GM23248 (cell line): ENCODE results near the gene ADGRD1. TPM values are rescaled to one million over a fixed set of nuclear protein-coding genes. Genes with fewer than 3 reads are reported as not detected.
"Not testable (repeated sequence)": the region's sequence is repeated elsewhere in the genome, so short reads cannot be mapped to it uniquely, and the experiment has no call there.

Source experiments
- DNase-seq: peaks from one replicate; pipeline ENCODE4 v3.0.0-alpha.2; 2015
- H2AFZ ChIP-seq: fragments of 200-600 bp; sonication (generic); 2 replicates; pipeline ENCODE4 v1.6.1; 2016; ENCODE audit warnings: antibody characterized with exemption
- H3F3A ChIP-seq: fragments of 200-600 bp; sonication (generic); 2 replicates; pipeline ENCODE4 v1.6.1; 2016; ENCODE audit warnings: mild to moderate bottlenecking, antibody characterized with exemption, mixed run types; ENCODE audit not compliant: insufficient read depth
- H3K27ac ChIP-seq: fragments of 200-600 bp; sonication (generic); 2 replicates; pipeline ENCODE4 v1.5.1; 2016; ENCODE audit warnings: mild to moderate bottlenecking
- H3K27me3 ChIP-seq: fragments of 200-600 bp; sonication (generic); replicated peaks from 2 replicates; pipeline ENCODE4 v1.6.1; 2016; ENCODE audit warnings: mild to moderate bottlenecking; ENCODE audit not compliant: insufficient read depth
- H3K36me3 ChIP-seq: fragments of 200-600 bp; sonication (generic); 2 replicates; pipeline ENCODE4 v1.6.1; 2016; ENCODE audit warnings: low read depth, mild to moderate bottlenecking
- H3K4me1 ChIP-seq: fragments of 200-600 bp; sonication (generic); 2 replicates; pipeline ENCODE4 v1.6.1; 2016; ENCODE audit warnings: mild to moderate bottlenecking; ENCODE audit not compliant: insufficient read depth
- H3K4me2 ChIP-seq: fragments of 200-600 bp; sonication (generic); one replicate; pipeline ENCODE4 v1.6.1; 2016; ENCODE audit warnings: mild to moderate bottlenecking; ENCODE audit not compliant: unreplicated experiment
- H3K4me3 ChIP-seq: fragments of 200-600 bp; sonication (generic); 2 replicates; pipeline ENCODE4 v1.5.1; 2016; ENCODE audit warnings: mild to moderate bottlenecking
- H3K79me2 ChIP-seq: fragments of 200-600 bp; sonication (generic); 2 replicates; pipeline ENCODE4 v1.6.1; 2016; ENCODE audit warnings: mild to moderate bottlenecking; ENCODE audit not compliant: insufficient read depth
- H3K9ac ChIP-seq: fragments of 200-600 bp; sonication (generic); 2 replicates; pipeline ENCODE4 v1.6.1; 2016; ENCODE audit warnings: mild to moderate bottlenecking
- H3K9me2 ChIP-seq: fragments of 200-600 bp; sonication (generic); 2 replicates; pipeline ENCODE4 v1.6.1; 2016; ENCODE audit warnings: mixed run types, mild to moderate bottlenecking, moderate library complexity; ENCODE audit not compliant: insufficient read depth
- H3K9me3 ChIP-seq: fragments of 200-600 bp; sonication (generic); one replicate; pipeline ENCODE4 v1.6.1; 2017; ENCODE audit warnings: low read depth
- H4K20me1 ChIP-seq: fragments of 200-600 bp; sonication (generic); 2 replicates; pipeline ENCODE4 v1.6.0; 2016; ENCODE audit not compliant: insufficient read depth
- EZH2 ChIP-seq: fragments of 200-600 bp; sonication (generic); IDR thresholded peaks from 2 replicates; pipeline ENCODE4 v1.6.1; 2018; ENCODE audit warnings: antibody characterized with exemption, mild to moderate bottlenecking; ENCODE audit not compliant: insufficient read depth, poor library complexity, severe bottlenecking
- EZH2phosphoT487 ChIP-seq: fragments of 200-600 bp; sonication (generic); IDR thresholded peaks from 2 replicates; pipeline ENCODE4 v1.6.1; 2018; ENCODE audit warnings: antibody characterized with exemption, moderate library complexity, mild to moderate bottlenecking, low read depth; ENCODE audit not compliant: insufficient read depth
- WGBS, 2 experiments: methylation state at CpG; one replicate each; pipeline ENCODE4 v1.1.6; 2015 to 2017; ENCODE audit warnings: low lambda C conversion rate in 2 of 2, low coverage in 1 of 2; ENCODE audit errors: missing lambda C conversion rate in 2 of 2; 5-methylcytosine and 5-hydroxymethylcytosine counted together
- in situ Hi-C: fragments of 300-500 bp; cut with MboI; formaldehyde crosslinking; loops from 2 replicates; pipeline ENCODE4 v1.15.0; 2020
- polyA plus RNA-seq: library from polyadenylated mRNA; unstranded; fragments of >200 nt; fragmentation: Nextera tagmentation; extraction: Ambion mirVana; gene quantifications from 2 replicates; pipeline ENCODE4 v1.2.1, GENCODE V29; 2016
- total RNA-seq: library from RNA; depleted of rRNA; stranded (reverse); fragments of >200 nt; shearing (Covaris generic); gene quantifications from 2 replicates; pipeline ENCODE4 v1.2.3, GENCODE V29; 2014

The ADGRD1 gene
- total and polyA plus RNA-seq, 2 experiments from 2014 or later: 7.9 to 11.2 TPM

- not testable (repeated sequence) for H3K9ac ChIP-seq
Observed at GRCh38 chr12:131070668-131071067, 117.0 kb downstream of the ADGRD1 start.

GRCh38 chr12:131071234-131071820 lies 117.6 kb downstream of the ADGRD1 start:
- DNase-seq, H3K9me3 ChIP-seq, in situ Hi-C loops: not testable (repeated sequence)

More at GRCh38 chr12:131070668-131071067, 117.0 kb downstream of the ADGRD1 start:
- H3K4me1 ChIP-seq, DNase-seq, H3K4me3 ChIP-seq, H3K27me3 ChIP-seq, H3K4me2 ChIP-seq, H3K9me2 ChIP-seq, H3F3A ChIP-seq, H2AFZ ChIP-seq, H3K9me3 ChIP-seq, H4K20me1 ChIP-seq, H3K79me2 ChIP-seq, in situ Hi-C loops, H3K36me3 ChIP-seq, H3K27ac ChIP-seq: not testable (repeated sequence)
- 95 to 98% methylated on average over 4 of the region's 6 CpGs for WGBS, 2 experiments

GRCh38 chr12:131071950-131072349 lies 118.2 kb downstream of the ADGRD1 start:
- H3K9ac ChIP-seq, H2AFZ ChIP-seq, H3K9me3 ChIP-seq, in situ Hi-C loops, H3K79me2 ChIP-seq, H3K27me3 ChIP-seq, H3K4me3 ChIP-seq, H3K4me2 ChIP-seq, H4K20me1 ChIP-seq, H3K9me2 ChIP-seq, H3K4me1 ChIP-seq, H3K27ac ChIP-seq, H3K36me3 ChIP-seq, H3F3A ChIP-seq, DNase-seq: not testable (repeated sequence)
- 84 to 85% methylated on average over 7 of the region's 12 CpGs for whole genome bisulfite sequencing, 2 experiments

More at GRCh38 chr12:131071234-131071820, 117.6 kb downstream of the ADGRD1 start:
- H3F3A ChIP-seq, H3K27ac ChIP-seq, H3K4me3 ChIP-seq, H3K36me3 ChIP-seq, H3K4me2 ChIP-seq, H3K9me2 ChIP-seq, H3K9ac ChIP-seq, H4K20me1 ChIP-seq, H3K4me1 ChIP-seq, H3K27me3 ChIP-seq, H2AFZ ChIP-seq, H3K79me2 ChIP-seq: not testable (repeated sequence)
- WGBS, 2 experiments: 82 to 89% methylated on average over 4 to 12 of the region's 12 CpGs

- H3K9ac ChIP-seq: no peak overlapping the region
Observed at GRCh38 chr12:131072451-131073230, 118.9 kb downstream of the ADGRD1 start.

More at GRCh38 chr12:131072451-131073230, 118.9 kb downstream of the ADGRD1 start:
- Histone ChIP-seq H3F3A (no peaks in the 10 kb centered on the region), H3K79me2 (no peaks in the 10 kb centered on the region), H2AFZ (no peak overlapping the region), H3K36me3 (no peaks in the 10 kb centered on the region), H3K9me2 (no peaks in the 10 kb centered on the region), H4K20me1 (no peaks in the 10 kb centered on the region), H3K4me2 (no peak overlapping the region), H3K4me3 (no peak overlapping the region), H3K4me1 (no peaks in the 10 kb centered on the region), H3K9me3 (no peaks in the 10 kb centered on the region), H3K27ac (no peak overlapping the region), H3K27me3 (no peaks in the 10 kb centered on the region)
- WGBS, 2 experiments: 47 to 60% methylated on average over 3 of the region's 3 CpGs
- no peak for TF ChIP-seq EZH2
- TF ChIP-seq EZH2phosphoT487: no peak
- no peak for DNase-seq
- in situ Hi-C loops: no loop called here
